PC-9 (cell line): ENCODE measurements around the gene PLCD3.

Source experiments
- EZH2 ChIP-seq: fragments of 200-600 bp; sonication (generic); IDR thresholded peaks from 2 replicates; pipeline ENCODE4 v1.8.0; 2017; ENCODE audit warnings: antibody characterized with exemption, low read depth
- TF ChIP-seq, protein P1 (sequence below): fragments of 200-600 bp; sonication (generic); conservative IDR thresholded peaks from 2 replicates; pipeline ENCODE4 v1.6.1; 2017; ENCODE audit warnings: mixed run types, antibody characterized with exemption, mild to moderate bottlenecking, moderate library complexity

DNA sequence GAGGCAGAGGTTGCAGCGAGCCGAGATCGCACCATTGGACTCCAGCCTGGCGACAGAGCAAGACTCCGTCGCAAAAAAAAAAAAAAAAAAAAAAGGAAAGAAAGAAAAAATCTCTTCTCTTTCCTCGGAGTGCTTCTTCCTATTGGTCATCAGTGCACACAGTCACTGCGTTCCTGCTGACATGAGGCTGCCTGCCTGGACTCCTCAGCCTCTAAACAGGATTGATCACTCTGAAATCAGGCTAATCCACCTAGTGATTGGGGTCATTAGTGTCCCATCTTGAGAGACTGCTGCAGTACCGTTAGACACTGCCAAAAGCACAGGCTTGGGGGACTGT lies 30.8 kb downstream of the PLCD3 start:
- TF ChIP-seq EZH2 = no peak
- TF ChIP-seq, protein P1, sequence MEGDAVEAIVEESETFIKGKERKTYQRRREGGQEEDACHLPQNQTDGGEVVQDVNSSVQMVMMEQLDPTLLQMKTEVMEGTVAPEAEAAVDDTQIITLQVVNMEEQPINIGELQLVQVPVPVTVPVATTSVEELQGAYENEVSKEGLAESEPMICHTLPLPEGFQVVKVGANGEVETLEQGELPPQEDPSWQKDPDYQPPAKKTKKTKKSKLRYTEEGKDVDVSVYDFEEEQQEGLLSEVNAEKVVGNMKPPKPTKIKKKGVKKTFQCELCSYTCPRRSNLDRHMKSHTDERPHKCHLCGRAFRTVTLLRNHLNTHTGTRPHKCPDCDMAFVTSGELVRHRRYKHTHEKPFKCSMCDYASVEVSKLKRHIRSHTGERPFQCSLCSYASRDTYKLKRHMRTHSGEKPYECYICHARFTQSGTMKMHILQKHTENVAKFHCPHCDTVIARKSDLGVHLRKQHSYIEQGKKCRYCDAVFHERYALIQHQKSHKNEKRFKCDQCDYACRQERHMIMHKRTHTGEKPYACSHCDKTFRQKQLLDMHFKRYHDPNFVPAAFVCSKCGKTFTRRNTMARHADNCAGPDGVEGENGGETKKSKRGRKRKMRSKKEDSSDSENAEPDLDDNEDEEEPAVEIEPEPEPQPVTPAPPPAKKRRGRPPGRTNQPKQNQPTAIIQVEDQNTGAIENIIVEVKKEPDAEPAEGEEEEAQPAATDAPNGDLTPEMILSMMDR = no peak
